GM23338 (cell line): Measurements from ENCODE around the gene UNC5B. TPM values are rescaled to one million over a fixed set of nuclear protein-coding genes. Genes with fewer than 3 reads are reported as not detected.

ENCODE experiments used
- ATAC-seq: fragments of 200-7000 bp; cut with Tn5 transposase; 3 replicates; pipeline ENCODE4 v1.9.1; 2020
- DNase-seq: peaks from one replicate; pipeline ENCODE4 v3.0.0-alpha.2; 2015; ENCODE audit warnings: low spot score
- H2AFZ ChIP-seq: fragments of 200-600 bp; sonication (generic); 2 replicates; pipeline ENCODE4 v1.8.0; 2016; ENCODE audit warnings: antibody characterized with exemption, mild to moderate bottlenecking, moderate library complexity
- H3F3A ChIP-seq: fragments of 200-600 bp; sonication (generic); replicated peaks from 2 replicates; pipeline ENCODE4 v1.8.0; 2017; ENCODE audit warnings: antibody characterized with exemption, mixed run types, low read depth
- H3K27ac ChIP-seq: fragments of 200-600 bp; sonication (generic); 2 replicates; pipeline ENCODE4 v1.6.1; 2016; ENCODE audit warnings: low read depth
- H3K27me3 ChIP-seq: fragments of 200-600 bp; sonication (generic); 2 replicates; pipeline ENCODE4 v1.8.0; 2016; ENCODE audit warnings: mild to moderate bottlenecking, mixed run types, moderate library complexity; ENCODE audit not compliant: insufficient read depth
- H3K36me3 ChIP-seq: fragments of 200-600 bp; sonication (generic); 2 replicates; pipeline ENCODE4 v1.8.0; 2016; ENCODE audit warnings: mild to moderate bottlenecking; ENCODE audit not compliant: insufficient read depth
- H3K4me1 ChIP-seq: fragments of 200-600 bp; sonication (generic); 2 replicates; pipeline ENCODE4 v1.8.0; 2016; ENCODE audit warnings: mild to moderate bottlenecking, moderate library complexity; ENCODE audit not compliant: insufficient read depth
- H3K4me2 ChIP-seq: fragments of 200-600 bp; sonication (generic); 2 replicates; pipeline ENCODE4 v1.7.1; 2017; ENCODE audit warnings: mixed run types
- H3K4me3 ChIP-seq: fragments of 200-600 bp; sonication (generic); 2 replicates; pipeline ENCODE4 v1.6.1; 2016; ENCODE audit warnings: mixed run types
- H3K79me2 ChIP-seq: fragments of 200-600 bp; sonication (generic); replicated peaks from 2 replicates; pipeline ENCODE4 v1.8.0; 2017; ENCODE audit warnings: mild to moderate bottlenecking; ENCODE audit not compliant: insufficient read depth
- H3K9me2 ChIP-seq: fragments of 200-600 bp; sonication (generic); 2 replicates; pipeline ENCODE4 v1.8.0; 2017; ENCODE audit not compliant: insufficient read depth
- H4K20me1 ChIP-seq: fragments of 200-600 bp; sonication (generic); replicated peaks from 2 replicates; pipeline ENCODE4 v1.8.0; 2017; ENCODE audit warnings: mild to moderate bottlenecking; ENCODE audit not compliant: insufficient read depth
- H3K27ac Mint-ChIP-seq: 2 replicates; pipeline ENCODE4 v1.8.0; 2020; ENCODE audit warnings: inconsistent platforms, mild to moderate bottlenecking, moderate library complexity, mixed read lengths
- H3K27me3 Mint-ChIP-seq: 3 replicates; pipeline ENCODE4 v1.8.0; 2022; ENCODE audit warnings: low read depth, mild to moderate bottlenecking, moderate library complexity, mixed read lengths, inconsistent platforms; ENCODE audit not compliant: insufficient read depth, poor library complexity
- H3K36me3 Mint-ChIP-seq: 3 replicates; pipeline ENCODE4 v1.8.0; 2021; ENCODE audit warnings: low read depth, mild to moderate bottlenecking, inconsistent platforms, moderate library complexity, mixed read lengths
- H3K4me1 Mint-ChIP-seq: 3 replicates; pipeline ENCODE4 v1.8.0; 2020; ENCODE audit warnings: mild to moderate bottlenecking, inconsistent platforms, mixed read lengths
- H3K4me3 Mint-ChIP-seq: 3 replicates; pipeline ENCODE4 v1.8.0; 2021; ENCODE audit warnings: moderate library complexity, mild to moderate bottlenecking, inconsistent platforms, mixed read lengths
- H3K9me3 Mint-ChIP-seq: 3 replicates; pipeline ENCODE4 v1.8.0; 2020; ENCODE audit warnings: moderate library complexity, mild to moderate bottlenecking, inconsistent platforms, mixed read lengths
- CREB1 ChIP-seq: fragments of 250-450 bp; sonication (Bioruptor Pico); IDR thresholded peaks from 2 replicates; pipeline ENCODE4 v1.5.0; 2020; ENCODE audit warnings: low read depth, mild to moderate bottlenecking, moderate library complexity
- EZH2 ChIP-seq: fragments of 200-600 bp; sonication (generic); IDR thresholded peaks from one replicate; pipeline ENCODE4 v1.8.0; 2017; ENCODE audit warnings: antibody characterized with exemption, mild to moderate bottlenecking, low read depth; ENCODE audit not compliant: unreplicated experiment
- EZH2phosphoT487 ChIP-seq: fragments of 200-600 bp; sonication (generic); IDR thresholded peaks from one replicate; pipeline ENCODE4 v1.8.1; 2018; ENCODE audit warnings: antibody characterized with exemption; ENCODE audit not compliant: unreplicated experiment
- JUNB ChIP-seq: IDR thresholded peaks from one replicate; pipeline ENCODE4 v1.6.1; 2016; ENCODE audit warnings: antibody characterized with exemption; ENCODE audit not compliant: unreplicated experiment
- NANOG ChIP-seq: IDR thresholded peaks from 2 replicates; pipeline ENCODE4 v1.6.1; 2016; ENCODE audit warnings: antibody characterized with exemption, borderline replicate concordance
- POLR2AphosphoS5 ChIP-seq: IDR thresholded peaks from 2 replicates; pipeline ENCODE4 v1.6.1; 2016; ENCODE audit warnings: antibody characterized with exemption, low read depth
- STAT1 ChIP-seq: IDR thresholded peaks from one replicate; pipeline ENCODE4 v1.6.1; 2016; ENCODE audit warnings: antibody characterized with exemption; ENCODE audit not compliant: unreplicated experiment
- ZNF114 ChIP-seq: fragments of 250-450 bp; sonication (Bioruptor Pico); IDR thresholded peaks from 2 replicates; pipeline ENCODE4 v1.5.0; 2020; ENCODE audit warnings: mild to moderate bottlenecking, moderate library complexity
- polyA plus RNA-seq: library from polyadenylated mRNA; unstranded; fragments of >200 nt; fragmentation: Nextera tagmentation; extraction: Ambion mirVana; gene quantifications from 2 replicates; pipeline ENCODE4 v1.2.1, GENCODE V29; 2016
- total RNA-seq: library from RNA; depleted of rRNA; stranded (reverse); fragments of >200 nt; shearing (Covaris generic); gene quantifications from 2 replicates; pipeline ENCODE4 v1.2.3, GENCODE V29; 2014
- TF ChIP-seq, protein P1 (sequence below), 2 experiments: fragments of 200-600 bp in 1 of 2; sonication (generic) in 1 of 2; conservative IDR thresholded peaks; 2 replicates each; pipeline versions ENCODE4 v1.5.1 to v1.6.1; 2016 to 2017; ENCODE audit warnings: antibody characterized with exemption in 2 of 2, low read depth in 2 of 2, mild to moderate bottlenecking in 2 of 2, moderate library complexity in 1 of 2

UNC5B gene
- total and polyA plus RNA-seq, 2 experiments from 2014 or later, result 8.0 to 31.2 TPM

DNA sequence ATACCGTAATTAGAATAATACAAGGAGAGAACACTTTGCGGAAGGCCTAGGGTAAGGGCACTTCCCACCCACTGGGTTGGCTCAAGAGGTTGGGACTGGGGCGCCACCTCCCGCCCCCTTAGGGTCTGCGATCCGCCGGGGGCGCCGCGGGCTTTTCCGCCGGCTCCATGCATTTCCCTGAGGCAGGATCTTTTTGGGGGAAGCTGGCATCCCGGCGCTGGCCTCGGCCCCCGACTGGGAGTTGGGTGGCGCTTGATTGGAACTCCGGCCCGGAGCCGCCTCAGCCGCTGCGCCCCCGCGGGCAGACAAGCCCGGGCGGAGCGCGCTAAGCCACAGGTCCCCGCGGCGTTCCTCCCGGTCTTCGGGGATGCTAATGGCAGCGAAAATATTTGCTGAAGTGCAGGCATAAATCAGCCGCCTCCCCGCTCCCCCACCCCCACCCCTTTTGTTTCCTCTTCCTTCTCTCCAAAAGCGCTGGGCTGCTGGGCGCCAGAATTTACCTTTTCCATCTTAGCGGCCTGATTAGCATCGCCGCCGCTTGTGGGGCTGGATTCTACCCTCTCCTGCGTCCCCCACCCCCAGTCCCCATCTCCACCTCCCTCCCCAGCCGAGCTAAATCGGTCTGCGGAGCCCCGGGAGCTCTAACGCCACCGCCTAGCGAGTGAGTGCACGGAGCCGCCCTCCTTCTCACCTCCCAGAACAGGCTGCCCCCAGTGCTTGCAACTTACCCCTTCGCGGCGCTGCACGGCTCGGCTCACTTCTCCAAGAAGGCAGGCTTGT, 5.1 kb downstream of the UNC5B start:
- peaks cover 27% of the 10 kb centered on the region for H3K27me3 Mint-ChIP-seq
- TF ChIP-seq ZNF114 (no peak), EZH2phosphoT487 (no peak), EZH2 (no peak), NANOG (no peak), CREB1 (CRISPR knock-in tag) (no peak), STAT1 (no peak), POLR2AphosphoS5 (no peak)
- TF ChIP-seq, protein P1, sequence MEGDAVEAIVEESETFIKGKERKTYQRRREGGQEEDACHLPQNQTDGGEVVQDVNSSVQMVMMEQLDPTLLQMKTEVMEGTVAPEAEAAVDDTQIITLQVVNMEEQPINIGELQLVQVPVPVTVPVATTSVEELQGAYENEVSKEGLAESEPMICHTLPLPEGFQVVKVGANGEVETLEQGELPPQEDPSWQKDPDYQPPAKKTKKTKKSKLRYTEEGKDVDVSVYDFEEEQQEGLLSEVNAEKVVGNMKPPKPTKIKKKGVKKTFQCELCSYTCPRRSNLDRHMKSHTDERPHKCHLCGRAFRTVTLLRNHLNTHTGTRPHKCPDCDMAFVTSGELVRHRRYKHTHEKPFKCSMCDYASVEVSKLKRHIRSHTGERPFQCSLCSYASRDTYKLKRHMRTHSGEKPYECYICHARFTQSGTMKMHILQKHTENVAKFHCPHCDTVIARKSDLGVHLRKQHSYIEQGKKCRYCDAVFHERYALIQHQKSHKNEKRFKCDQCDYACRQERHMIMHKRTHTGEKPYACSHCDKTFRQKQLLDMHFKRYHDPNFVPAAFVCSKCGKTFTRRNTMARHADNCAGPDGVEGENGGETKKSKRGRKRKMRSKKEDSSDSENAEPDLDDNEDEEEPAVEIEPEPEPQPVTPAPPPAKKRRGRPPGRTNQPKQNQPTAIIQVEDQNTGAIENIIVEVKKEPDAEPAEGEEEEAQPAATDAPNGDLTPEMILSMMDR (conservative IDR thresholded peaks at IDR 0.05; ENCODE audit: low read depth in 2 of 2), result peak in 1 of 2 experiments; percentile 40; a peak in 2 of 4 replicates

DNA sequence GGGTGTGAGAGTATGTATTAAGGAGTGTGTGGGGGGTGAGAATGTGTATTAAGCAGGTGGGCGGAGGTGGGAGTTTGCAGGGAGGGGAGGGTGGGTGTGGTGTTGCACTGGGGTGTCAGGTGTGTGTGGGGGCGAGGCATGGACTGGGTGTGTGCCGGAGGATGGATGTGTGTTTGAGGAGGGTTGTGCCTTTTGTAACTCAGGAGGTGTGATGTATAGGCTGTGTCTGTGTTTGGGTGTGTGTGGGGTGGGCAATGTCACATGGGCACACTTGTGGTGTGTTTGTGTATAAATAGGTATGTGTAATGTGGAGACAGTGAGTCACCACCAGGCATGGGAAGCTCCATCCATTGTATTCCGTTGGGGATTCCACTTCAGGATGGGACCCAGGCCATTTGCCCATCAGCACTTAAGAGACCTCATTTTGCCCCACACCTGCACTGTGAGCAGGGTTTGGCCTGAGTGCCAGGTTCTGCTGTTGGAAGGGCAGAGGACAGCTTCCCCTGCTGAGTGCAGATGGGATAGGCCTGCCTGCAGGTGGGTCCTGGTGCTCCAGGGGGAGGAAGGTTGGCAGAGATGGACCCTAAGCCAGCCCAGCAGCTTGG, 5.8 kb downstream of the UNC5B start:
- Histone ChIP-seq H2AFZ (no peak overlapping the region), H3K27me3 (peaks cover 18% of the 10 kb centered on the region), H3K36me3 (no peaks in the 10 kb centered on the region), H4K20me1 (peaks cover 7% of the 10 kb centered on the region; the same call in 1 of the 2 replicates), H3K4me2 (peak overlapping the region; percentile 99), H3K4me1 (peaks cover 66% of the 10 kb centered on the region), H3F3A (peaks cover 12% of the 10 kb centered on the region; the same call in 1 of the 2 replicates), H3K27ac (no peak overlapping the region), H3K9me2 (no peaks in the 10 kb centered on the region), H3K4me3 (peak overlapping the region; percentile 96), H3K79me2 (peaks cover 82% of the 10 kb centered on the region)
- H3K36me3 Mint-ChIP-seq, result 0 out of 3 replicates have a peak, but pooled peaks cover 8% of the 10 kb centered on the region
- peak overlapping the region; percentile 74 for H3K4me3 Mint-ChIP-seq
- H3K27ac Mint-ChIP-seq, result peak overlapping the region; percentile 31; the same call in 1 of the 2 replicates
- peaks cover 76% of the 10 kb centered on the region for H3K4me1 Mint-ChIP-seq
- TF ChIP-seq JUNB (no peak), EZH2phosphoT487 (no peak), POLR2AphosphoS5 (no peak), CREB1 (CRISPR knock-in tag) (no peak)
- TF ChIP-seq, protein P1 (conservative IDR thresholded peaks at IDR 0.05; ENCODE audit: low read depth in 2 of 2), result no peak
- no peak; the same call in 1 of the 3 replicates for ATAC-seq
- no peak for DNase-seq
- no peaks in the 10 kb centered on the region for H3K9me3 Mint-ChIP-seq
- H3K27me3 Mint-ChIP-seq, result peaks cover 29% of the 10 kb centered on the region

More for the DNA sequence above, 5.1 kb downstream of the UNC5B start:
- Histone ChIP-seq H3K27me3 (peaks cover 23% of the 10 kb centered on the region), H3K9me2 (no peaks in the 10 kb centered on the region), H3F3A (peaks cover 12% of the 10 kb centered on the region; the same call in 1 of the 2 replicates), H3K36me3 (no peaks in the 10 kb centered on the region), H2AFZ (peak overlapping the region; percentile 28; the same call in 1 of the 2 replicates), H4K20me1 (peaks cover 7% of the 10 kb centered on the region; the same call in 1 of the 2 replicates), H3K79me2 (peaks cover 81% of the 10 kb centered on the region), H3K27ac (peak overlapping the region; percentile 97), H3K4me1 (peaks cover 59% of the 10 kb centered on the region), H3K4me2 (peak overlapping the region; percentile 99), H3K4me3 (peak overlapping the region; percentile 96)
- H3K4me1 Mint-ChIP-seq, result peaks cover 70% of the 10 kb centered on the region
- H3K4me3 Mint-ChIP-seq, result peak overlapping the region; percentile 74
- peak overlapping the region; percentile 89; the same call in 1 of the 2 replicates for H3K27ac Mint-ChIP-seq
- 0 out of 3 replicates have a peak, but pooled peaks cover 8% of the 10 kb centered on the region for H3K36me3 Mint-ChIP-seq
- DNase-seq, result peak; percentile 88
- ATAC-seq, result peak; percentile 50
- no peaks in the 10 kb centered on the region for H3K9me3 Mint-ChIP-seq
